TTC549 (cell line): ENCODE results near the gene CBX8.

ENCODE experiments used
- FAIRE-seq: peaks from 2 replicates; lab custom pipeline; 2012; peaks lifted over from hg19 to GRCh38; lab: Jason Lieb, UNC

Gene CBX8

DNA sequence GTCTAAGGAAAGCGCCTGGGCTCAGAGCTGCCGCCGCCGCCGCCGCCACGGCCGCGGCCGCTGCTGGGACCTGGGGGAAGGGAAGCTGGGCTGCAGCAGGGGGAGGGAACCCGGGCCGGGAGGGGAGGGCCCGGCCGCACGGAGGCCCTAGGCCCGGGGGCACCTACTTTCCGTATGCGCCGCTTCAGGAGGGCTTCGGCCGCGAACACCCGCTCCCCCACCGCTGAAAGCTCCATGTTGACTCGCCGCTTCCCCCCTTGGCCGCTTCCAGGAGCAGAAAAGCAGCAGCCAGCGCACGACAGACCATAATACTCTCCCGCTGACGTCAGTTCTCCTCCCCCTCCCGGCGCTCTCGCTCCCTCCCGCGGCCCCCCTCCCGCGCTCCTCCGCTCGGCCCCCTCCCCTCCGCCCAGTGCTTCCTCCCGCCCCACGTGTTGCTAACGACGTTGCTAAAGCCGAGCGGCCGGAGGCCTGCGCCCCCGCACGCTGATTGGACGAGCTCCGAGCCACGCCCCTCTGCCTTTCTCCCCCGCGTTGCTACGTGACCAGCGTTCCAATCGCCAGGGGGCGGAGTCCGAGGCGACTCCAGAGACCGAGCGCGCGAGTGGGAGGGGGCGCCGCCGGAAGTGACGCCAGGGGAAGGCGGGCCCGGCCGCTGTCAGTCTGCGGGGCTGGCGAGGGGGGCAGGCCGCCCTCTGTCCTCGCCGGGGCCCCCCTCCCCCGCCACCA is at the start of gene CBX8:
TSS of gene CBX8 (minus strand) at position 315 of the 729 bp plus-strand sequence. CDS start at position 236, 79 bp downstream.
- peak; percentile 81 for FAIRE-seq

DNA sequence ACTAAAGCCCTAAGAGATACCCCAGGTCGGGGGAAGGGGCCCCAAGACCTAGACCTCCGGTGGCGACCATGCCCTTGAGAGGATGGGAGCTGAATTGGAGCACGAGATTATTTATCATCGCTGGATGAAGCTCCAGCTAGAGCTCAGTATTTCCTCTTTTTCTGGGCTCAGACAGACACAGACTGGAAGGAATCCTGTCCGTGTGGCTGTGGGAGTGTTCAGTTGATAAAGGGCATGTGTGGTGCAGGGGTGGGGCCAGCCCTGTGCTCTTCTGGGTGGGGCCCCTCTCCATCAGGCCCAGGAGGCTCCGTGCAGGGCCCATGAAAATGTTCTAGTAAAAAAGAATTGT is 48.7 kb upstream of the CBX8 start:
- peak; percentile 69 for FAIRE-seq

DNA sequence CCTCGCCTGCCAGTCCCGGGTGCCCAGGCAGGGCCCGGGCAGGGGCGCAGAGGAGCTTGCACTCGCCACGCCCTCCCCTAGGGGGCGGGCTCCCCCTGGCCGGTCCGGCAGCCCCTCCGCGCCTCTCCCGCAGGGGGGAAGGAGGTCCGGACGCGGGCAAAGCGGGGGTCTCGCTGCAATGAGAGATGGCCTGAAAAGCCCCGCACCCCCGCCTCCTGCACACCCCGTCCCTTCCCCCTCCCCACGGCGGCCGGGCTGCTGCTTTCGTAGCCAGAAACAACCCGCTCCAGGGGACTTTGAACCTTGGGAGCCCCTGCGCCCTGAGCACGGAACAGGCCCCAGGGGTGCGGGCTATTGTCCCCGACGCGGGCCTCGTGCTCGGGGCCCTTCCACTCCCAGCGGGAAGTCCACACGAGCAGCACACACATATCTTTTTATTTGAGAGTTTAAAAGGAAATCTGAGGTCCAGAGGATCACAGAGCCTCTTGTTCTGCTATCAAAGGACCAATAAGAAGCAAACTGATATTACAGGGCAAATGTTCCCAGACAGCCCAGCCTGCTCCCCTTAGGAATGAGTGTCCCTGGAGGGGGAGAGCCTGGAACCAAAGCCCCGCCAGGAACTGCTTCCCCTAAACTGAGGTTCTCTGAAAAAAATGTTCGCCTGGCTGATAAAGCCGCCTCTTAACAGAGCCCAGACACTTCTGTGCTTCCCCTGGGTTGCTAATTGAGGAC is 48.2 kb upstream of the CBX8 start:
- FAIRE-seq = no peak

DNA sequence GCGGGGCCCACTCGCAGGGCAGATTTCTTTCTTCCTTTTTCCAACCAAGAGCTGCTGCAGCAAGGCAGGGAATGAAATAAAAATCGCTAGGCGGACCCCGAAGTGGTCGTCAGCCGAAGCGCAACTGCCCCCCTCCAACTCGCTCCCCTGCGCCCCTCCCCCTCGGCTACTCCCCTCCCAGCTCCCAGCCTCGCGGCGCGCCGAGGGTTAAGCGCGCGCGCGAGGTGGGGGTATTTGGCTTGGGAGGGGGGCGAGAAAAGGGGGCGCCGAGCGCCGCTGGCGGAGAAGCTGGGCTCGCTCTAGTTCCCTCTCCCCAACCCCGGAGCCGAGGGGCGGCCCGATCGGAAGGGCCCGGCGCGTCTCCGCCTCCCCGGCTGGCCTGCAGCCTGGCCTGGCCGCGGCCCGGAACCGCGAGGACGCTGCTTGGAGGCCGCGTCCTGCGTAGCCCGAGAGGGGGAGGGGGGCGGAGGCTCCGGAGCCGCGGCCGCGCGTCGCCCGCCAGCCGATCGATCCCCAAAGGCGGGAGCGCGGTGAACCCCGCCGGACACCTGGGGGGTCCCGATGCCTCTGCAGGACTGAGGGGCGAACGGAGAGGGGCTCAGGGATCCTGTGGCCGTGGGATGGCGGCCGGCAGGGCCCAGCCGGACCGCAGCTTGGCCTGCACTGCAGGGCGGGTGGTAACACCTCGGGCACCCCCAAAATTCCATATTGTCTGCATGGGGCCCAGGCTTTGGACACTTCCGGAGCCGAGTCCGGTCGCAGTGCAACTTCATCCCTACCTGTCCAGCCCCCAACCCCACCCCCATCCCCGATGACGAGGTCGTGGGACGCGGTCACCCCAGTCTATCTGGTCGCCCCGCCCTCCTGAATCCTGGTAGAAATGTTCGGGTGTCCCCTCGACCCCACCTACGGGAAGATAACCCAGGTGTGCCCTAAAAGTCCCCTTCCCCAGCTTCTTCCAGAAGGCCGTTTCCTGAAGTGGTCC is 47.2 kb upstream of the CBX8 start:
- no peak for FAIRE-seq

DNA sequence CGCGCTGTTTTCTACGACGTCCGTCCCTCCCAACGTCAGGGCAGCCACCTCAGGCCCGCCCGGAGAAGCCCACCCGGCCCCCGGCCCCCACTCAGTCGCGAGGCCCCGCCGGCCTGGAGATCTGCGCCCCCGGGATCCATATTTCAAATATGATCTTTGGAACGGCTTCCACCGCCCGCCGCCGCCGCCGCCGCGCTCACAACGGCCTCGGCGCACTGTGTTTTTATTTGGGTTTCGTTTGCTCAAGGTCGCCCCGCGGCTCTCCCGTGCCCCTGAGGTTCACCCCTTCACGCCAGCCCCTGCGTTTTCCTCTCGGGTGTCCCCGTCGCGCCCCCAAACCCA is 46.6 kb upstream of the CBX8 start:
- FAIRE-seq = no peak

DNA sequence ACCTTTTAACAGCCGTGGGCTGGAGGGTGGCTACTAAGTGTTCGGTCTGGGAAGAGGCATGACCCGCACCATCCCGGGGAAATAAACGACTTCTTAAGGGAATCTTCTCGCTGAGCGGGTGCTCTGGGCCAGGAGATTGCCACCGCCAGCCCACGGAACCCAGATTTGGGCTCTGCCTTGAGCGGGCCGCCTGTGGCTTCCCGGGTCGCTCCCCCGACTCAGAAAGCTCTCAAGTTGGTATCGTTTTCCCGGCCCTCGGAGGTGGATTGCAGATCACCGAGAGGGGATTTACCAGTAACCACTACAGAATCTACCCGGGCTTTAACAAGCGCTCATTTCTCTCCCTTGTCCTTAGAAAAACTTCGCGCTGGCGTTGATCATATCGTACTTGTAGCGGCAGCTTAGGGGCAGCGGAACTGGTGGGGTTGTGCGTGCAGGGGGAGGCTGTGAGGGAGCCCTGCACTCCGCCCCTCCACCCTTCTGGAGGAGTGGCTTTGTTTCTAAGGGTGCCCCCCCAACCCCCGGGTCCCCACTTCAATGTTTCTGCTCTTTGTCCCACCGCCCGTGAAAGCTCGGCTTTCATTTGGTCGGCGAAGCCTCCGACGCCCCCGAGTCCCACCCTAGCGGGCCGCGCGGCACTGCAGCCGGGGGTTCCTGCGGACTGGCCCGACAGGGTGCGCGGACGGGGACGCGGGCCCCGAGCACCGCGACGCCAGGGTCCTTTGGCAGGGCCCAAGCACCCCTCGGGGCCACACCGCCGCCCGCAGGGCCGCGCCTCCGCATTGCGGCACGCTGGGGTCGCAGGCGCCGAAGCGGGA is 46.0 kb upstream of the CBX8 start:
- no peak for FAIRE-seq

DNA sequence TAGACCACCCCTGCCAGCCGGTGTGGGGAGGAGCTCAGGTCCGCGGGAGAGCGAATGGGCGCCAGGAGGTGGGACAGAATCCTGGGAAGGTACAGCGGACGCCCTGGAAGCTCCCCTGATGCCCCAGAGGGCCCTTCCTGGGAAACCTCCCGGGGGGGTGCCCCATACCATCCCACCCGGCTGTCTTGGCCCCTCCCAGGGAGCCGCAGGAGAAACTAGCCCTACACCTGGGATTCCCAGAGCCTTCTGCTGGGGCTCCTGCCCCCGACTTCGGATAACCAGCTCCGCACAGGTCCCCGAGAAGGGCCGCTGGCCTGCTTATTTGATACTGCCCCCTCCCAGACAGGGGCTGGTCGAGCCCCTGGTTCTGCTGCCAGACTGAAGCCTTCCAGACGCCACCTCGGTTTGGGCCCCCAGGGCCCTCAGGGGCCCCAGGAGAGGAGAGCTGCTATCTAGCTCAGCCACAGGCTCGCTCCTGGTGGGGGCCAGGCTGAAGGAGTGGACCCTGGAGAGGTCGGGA is 45.3 kb upstream of the CBX8 start:
- no peak for FAIRE-seq

DNA sequence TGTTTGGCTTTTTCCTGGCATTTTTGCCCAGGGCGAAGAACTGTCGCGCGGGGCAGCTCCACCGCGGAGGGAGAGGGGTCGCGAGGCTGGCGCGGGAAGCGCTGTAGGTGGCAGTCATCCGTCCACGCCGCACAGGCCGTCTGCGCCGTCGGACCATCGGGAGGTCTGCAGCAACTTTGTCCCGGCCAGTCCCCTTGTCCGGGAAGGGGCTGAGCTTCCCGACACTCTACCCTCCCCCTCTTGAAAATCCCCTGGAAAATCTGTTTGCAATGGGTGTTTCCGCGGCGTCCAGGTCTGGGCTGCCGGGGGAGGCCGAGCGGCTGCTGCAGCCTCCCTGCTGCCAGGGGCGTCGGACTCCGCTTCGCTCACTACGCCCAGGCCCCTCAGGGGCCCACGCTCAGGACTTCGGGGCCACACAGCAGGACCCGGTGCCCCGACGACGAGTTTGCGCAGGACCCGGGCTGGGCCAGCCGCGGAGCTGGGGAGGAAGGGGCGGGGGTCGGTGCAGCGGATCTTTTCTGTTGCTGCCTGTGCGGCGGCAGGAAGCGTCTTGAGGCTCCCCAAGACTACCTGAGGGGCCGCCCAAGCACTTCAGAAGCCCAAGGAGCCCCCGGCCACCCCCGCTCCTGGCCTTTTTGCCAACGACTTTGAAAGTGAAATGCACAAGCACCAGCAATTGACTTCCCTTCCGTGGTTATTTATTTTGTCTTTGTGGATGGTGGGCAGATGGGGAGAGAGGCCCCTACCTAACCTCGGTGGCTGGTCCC is 44.7 kb upstream of the CBX8 start:
- FAIRE-seq = no peak

DNA sequence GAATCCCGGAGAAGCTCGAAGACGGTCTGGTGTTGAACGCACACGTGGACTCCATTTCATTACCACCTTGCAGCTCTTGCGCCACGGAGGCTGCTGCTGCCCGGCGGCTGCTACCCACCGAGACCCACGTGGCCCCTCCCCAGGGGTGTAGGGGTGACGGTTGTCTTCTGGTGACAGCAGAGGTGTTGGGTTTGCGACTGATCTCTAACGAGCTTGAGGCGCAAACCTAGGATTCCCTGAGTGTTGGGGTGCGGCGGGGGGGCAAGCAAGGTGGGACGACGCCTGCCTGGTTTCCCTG is 44.1 kb upstream of the CBX8 start:
- FAIRE-seq = no peak

DNA sequence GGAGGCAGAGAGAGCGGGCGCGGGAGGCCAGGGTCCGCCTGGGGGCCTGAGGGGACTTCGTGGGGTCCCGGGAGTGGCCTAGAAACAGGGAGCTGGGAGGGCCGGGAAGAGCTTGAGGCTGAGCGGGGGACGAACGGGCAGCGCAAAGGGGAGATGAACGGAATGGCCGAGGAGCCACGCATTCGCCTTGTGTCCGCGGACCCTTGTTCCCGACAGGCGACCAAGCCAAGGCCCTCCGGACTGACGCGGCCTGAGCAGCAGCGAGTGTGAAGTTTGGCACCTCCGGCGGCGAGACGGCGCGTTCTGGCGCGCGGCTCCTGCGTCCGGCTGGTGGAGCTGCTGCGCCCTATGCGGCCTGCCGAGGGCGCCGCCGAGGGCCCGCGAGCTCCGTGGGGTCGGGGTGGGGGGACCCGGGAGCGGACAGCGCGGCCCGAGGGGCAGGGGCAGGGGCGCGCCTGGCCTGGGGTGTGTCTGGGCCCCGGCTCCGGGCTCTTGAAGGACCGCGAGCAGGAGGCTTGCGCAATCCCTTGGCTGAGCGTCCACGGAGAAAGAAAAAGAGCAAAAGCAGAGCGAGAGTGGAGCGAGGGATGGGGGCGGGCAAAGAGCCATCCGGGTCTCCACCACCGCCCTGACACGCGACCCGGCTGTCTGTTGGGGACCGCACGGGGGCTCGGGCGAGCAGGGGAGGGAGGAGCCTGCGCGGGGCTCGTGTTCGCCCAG is 43.6 kb upstream of the CBX8 start:
- no peak for FAIRE-seq

DNA sequence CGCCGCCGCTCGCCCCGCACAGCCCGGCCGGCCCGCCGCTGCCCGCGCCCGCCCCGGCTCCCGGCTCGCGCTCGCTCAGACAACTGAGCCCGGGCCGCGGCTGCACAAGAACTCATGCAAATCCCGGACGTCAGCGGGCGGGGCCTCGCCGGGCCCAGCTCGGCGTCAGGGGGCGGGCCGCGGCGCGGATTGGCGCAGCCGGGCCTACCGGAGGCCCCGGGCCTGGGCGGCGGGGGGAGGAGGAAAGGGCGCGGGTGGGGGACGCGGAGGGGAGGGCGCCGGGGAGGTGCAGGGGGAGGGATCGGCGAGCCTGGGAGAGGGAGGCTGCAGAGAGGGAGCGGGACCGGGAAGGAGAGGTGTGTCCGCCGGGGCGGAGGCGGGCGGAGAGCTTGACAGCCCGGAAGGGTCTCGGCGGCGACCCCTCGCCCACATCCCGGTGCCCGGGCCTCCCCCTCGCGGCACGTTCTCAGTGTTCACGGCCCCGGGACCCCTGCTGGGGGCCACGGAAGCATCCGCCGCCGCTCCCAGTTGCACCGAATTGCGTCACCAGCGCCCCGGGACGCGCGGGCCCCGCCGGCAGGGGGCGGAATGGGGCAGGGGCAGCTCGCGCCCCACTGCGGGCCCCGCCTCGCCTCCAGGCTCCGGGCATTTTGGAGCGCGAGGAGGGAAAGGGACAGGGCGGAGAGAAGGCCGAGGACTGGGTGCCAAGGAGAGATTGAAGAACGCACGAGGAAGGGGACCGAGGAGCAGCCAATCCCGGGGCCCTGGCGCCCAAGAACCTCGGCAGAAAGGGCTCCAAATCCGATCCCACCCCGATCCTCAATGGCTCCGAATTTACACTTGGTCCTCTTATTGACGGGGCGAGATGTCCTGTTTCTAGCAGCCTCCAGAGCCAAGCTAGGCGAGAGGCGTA is 42.7 kb upstream of the CBX8 start, which contains the start of gene CBX4:
TSS of gene CBX4 (minus strand) at position 85 of the 913 bp plus-strand sequence. CDS start 189 bp downstream, outside the sequence.
- FAIRE-seq = no peak

DNA sequence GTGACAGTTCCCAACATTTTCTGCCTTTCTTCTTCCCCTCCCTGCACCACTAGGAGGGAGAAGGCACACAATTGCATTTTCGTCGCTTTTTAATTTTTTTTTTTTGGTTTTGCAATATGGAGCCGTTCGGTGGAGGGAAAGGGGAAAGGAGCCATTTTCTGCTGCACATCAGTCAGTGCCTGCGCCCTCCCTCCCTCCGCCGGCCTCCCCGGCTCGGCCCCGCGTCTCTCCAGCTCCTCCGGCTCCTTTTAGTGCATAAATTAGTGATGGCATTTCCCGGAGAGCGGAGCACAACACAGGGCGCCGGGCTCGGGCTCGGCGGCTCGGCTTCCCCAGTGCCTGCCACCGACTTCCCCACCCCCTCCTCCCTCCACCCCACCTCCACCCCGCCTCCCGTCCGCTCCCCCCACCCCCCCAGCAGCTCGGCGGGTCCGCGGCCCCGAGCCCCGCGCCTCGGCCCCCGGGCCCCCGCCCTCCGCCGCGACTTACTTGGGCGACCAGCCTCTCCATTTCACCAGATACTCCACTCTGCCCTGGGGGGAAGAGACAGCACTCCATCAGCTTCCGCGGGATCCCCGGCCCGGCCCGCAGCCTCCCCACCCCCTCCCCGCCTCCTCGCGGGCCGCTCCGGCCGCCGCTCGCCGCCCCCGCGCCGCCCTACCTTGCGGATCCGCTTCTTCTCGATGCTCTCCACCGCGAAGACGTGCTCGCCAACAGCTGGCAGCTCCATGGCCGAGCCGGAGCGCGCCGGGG is 41.8 kb upstream of the CBX8 start:
- FAIRE-seq = no peak

DNA sequence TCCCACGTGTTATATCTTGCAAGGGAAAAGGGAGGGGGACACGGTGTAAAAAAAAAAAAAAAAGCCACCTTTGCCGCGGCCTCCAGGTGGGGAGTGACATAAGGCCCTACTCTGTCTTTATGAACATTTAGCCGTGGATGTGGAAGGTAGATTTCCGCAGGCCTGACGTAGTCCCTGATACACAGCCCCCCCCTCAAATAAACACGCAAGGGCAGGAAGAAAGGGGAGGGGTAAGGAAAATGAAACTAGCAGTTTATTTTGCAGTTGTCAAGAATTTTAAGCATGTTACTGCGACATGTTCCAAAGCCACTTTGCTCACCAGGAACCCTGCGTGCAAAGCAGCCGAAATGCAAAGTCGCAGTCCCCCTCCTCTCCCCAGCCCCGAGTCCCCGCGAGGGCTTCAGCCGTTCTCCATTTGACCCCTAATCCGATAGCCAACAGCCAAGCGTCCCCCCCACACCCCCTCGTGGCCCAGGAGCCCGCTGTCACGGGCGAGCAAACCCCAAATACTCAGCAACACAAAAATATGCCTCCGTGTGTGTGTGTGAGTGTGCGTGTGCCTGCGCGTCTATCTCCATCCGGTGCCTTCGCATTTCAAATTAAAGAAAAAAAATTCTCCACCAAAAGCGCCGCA is 41.1 kb upstream of the CBX8 start:
- FAIRE-seq = no peak

DNA sequence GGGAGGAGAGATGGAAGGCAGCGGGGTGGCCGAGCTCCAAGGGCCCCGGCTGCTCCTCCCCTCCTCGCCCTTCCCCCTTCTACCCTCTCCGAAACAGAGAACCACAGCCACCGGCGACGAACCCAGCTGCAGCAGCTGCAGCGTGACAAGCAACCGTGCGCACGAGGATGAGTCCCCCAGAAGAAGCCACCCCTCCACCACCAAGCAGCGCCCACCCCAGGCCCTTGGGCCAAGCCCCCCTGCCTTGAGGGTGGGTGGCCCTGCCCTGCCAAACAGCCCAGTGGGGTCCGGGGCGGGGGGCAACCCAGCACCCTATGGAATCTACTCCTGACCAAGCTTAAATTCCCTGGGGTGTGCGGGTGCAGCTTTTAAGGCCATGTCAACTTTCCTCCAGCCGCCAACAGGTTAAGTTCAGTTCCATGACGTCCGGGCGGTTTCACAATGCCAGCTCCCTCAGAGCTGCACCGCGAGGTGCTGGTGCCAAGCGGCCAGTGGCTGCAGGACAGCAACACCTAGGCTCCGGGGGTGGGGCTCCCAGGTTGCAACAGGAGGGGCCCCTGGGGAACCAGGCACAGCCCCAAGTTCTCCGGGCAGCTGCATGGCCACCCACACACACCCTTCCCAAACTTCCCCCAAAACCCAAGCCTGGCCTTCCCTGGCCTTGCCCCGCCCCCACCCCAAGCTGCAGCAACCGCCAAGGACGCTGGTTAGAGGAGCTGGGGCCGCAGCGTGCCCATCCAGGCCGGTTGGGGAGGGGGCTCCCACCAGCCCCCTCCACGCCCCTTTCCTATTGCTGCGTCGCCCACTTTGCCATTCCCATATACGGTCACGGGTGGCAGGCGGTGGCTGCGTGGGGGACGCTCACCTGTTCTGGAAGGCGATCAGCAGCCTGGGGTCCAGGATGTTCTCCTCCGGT is 40.4 kb upstream of the CBX8 start:
- FAIRE-seq = no peak

DNA sequence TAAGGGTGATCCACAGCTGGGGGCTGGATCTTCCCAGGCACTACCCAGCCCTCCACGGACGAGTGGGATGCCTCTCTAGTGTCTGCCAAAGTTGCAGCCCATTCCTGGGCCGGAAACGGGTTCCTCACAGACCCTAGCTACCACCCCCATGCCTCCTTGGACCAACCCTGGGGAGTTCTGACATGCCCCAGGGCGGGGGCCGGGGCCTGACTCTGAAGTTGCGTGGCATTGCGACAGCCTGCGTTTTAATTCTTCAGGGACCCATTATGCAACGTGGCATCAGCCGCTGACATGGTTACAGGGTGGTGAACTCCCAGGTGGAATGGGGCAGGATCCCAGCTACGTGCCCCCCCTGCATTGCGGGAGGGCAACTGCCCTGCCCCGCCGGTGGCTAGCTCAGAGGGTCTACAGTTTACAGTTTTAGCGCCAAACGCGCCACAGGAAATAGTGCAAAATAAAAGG is 39.7 kb upstream of the CBX8 start:
- FAIRE-seq = no peak

DNA sequence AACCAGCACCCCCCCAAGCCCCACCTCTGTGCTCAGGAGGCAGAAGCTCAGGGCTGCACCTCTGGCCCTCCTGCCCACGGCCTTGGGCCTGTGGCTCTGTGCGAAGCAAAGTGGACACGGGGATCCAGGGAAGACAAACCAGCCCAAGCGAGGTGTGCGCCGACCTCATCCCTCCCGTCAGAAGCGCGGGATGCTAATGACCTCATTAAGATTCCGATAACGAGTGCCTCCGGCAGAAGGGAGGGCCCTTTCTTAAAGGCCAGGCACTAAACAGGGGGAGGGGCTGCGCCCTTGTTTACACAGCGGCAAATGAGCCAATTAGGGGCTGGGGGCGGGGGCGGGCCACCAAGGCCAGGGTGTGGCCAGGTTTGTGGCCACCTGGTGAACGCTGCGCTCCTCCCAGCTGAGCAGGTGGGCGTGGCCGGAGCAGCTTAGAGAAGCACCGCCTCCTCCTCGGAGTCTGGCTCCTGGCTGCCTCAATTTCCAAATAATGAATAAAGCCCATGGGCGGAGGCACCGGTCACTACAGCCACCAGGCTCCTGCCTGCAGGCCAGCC is 39.2 kb upstream of the CBX8 start:
- no peak for FAIRE-seq
